ENCODE measurements around the gene STMN3.
"Not testable (repeated sequence)": the region's sequence is repeated elsewhere in the genome, so short reads cannot be mapped to it uniquely, and the experiment has no call there.

GRCh38 chr20:63650486-63650885 lies 2.7 kb downstream of the STMN3 start:
- TF ChIP-seq CTCF (IDR thresholded peaks at IDR 0.05); CHD2 (IDR thresholded peaks at IDR 0.05; ENCODE audit: low read length, partially characterized antibody); TAF1 (IDR thresholded peaks at IDR 0.05; ENCODE audit: borderline replicate concordance, low read depth, low read length); FOXJ3 (CRISPR knock-in tag; IDR thresholded peaks at IDR 0.05); RFX5 (IDR thresholded peaks at IDR 0.05; ENCODE audit: low read length); POLR2AphosphoS5 (IDR thresholded peaks at IDR 0.05; ENCODE audit: low read depth, low read length): not testable (repeated sequence)
